Embryonic facial prominence (tissue), 1 donor: ENCODE data around the gene DNAJB8.

Experiments
- DNase-seq: peaks from one replicate; pipeline ENCODE4 v3.0.0-alpha.2; 2016; ENCODE audit errors: extremely low spot score

DNAJB8 gene

GRCh38 chr3:128426128-128426921 is 40.4 kb downstream of the DNAJB8 start:
- no peak for DNase-seq

GRCh38 chr3:128425846-128426127 is 40.9 kb downstream of the DNAJB8 start:
- no peak for DNase-seq

GRCh38 chr3:128425142-128425845 is 41.4 kb downstream of the DNAJB8 start:
- DNase-seq, result no peak

- DNase-seq, result no peak
Observed at GRCh38 chr3:128424508-128425069, 42.1 kb downstream of the DNAJB8 start.

- no peak for DNase-seq
Observed at GRCh38 chr3:128423525-128424147, 43.1 kb downstream of the DNAJB8 start.

GRCh38 chr3:128422762-128423524 is 43.7 kb downstream of the DNAJB8 start:
- no peak for DNase-seq

GRCh38 chr3:128421966-128422365 is 44.7 kb downstream of the DNAJB8 start:
- no peak for DNase-seq

- DNase-seq, result no peak
Observed at GRCh38 chr3:128421439-128421836, 45.3 kb downstream of the DNAJB8 start.

- no peak for DNase-seq
Observed at GRCh38 chr3:128420720-128421438, 45.8 kb downstream of the DNAJB8 start.

GRCh38 chr3:128420289-128420688 is 46.4 kb downstream of the DNAJB8 start:
- no peak for DNase-seq

- DNase-seq, result no peak
Observed at GRCh38 chr3:128419311-128419710, 47.4 kb downstream of the DNAJB8 start.

- no peak for DNase-seq
Observed at GRCh38 chr3:128418900-128419299, 47.8 kb downstream of the DNAJB8 start.

GRCh38 chr3:128416578-128417211 is 50.0 kb downstream of the DNAJB8 start:
- DNase-seq, result no peak

- DNase-seq, result no peak
Observed at GRCh38 chr3:128415773-128416577, 50.7 kb downstream of the DNAJB8 start.

GRCh38 chr3:128415200-128415772 is 51.4 kb downstream of the DNAJB8 start:
- no peak for DNase-seq

GRCh38 chr3:128413413-128414205 is 53.1 kb downstream of the DNAJB8 start:
- no peak for DNase-seq

- no peak for DNase-seq
Observed at GRCh38 chr3:128413003-128413370, 53.7 kb downstream of the DNAJB8 start.
